Activated naive CD8-positive, alpha-beta T cell treated with anti-CD3 and anti-CD28 coated beads for 36 hours (primary cell): ENCODE results near the gene GREM2. TPM values are rescaled to one million over a fixed set of nuclear protein-coding genes. Genes with fewer than 3 reads are reported as not detected.
A peak's percentile ranks its signal among the peaks of the same experiment; 100 is the strongest.

Experiments
- DNase-seq: peaks from one replicate; pipeline ENCODE4 v3.0.0; 2021
- H3K27ac Mint-ChIP-seq: one replicate; pipeline ENCODE4 v1.8.0; 2022; ENCODE audit warnings: mild to moderate bottlenecking, moderate library complexity, mixed read lengths
- H3K27me3 Mint-ChIP-seq: one replicate; pipeline ENCODE4 v1.8.0; 2022; ENCODE audit warnings: mild to moderate bottlenecking, mixed read lengths
- H3K36me3 Mint-ChIP-seq: one replicate; pipeline ENCODE4 v1.8.0; 2021; ENCODE audit warnings: mild to moderate bottlenecking, mixed read lengths
- H3K4me1 Mint-ChIP-seq: one replicate; pipeline ENCODE4 v1.8.0; 2021; ENCODE audit warnings: mixed read lengths
- H3K4me3 Mint-ChIP-seq: one replicate; pipeline ENCODE4 v1.8.0; 2022; ENCODE audit warnings: mild to moderate bottlenecking, moderate library complexity, mixed read lengths
- H3K9me3 Mint-ChIP-seq: one replicate; pipeline ENCODE4 v1.8.0; 2022; ENCODE audit warnings: mixed read lengths
- total RNA-seq, 2 experiments: library from RNA; stranded (reverse); gene quantifications; one replicate each; pipeline ENCODE4 v1.2.3, GENCODE V29; 2021

GREM2 gene
- total RNA-seq, 2 experiments from 2014 or later: not detected

DNA sequence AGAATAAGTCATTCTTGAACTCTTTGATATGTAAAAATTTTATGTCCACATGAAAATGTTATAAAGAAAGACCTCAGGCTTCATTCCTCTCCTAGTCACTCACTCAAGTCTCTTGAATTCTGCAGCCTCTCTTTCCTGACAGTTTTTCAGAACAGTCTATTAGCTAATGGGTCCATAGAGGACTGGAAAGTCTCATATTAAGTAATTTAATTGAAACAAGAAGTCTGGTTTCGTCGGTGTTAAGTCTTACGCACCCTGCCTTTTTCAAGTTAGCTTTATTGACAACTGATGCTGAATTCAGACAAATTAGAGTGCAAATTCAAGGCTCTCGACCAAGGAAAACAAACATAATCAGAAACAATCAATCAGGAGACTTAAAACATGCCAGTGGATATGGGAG lies 105.8 kb downstream of the GREM2 start:
- H3K9me3 Mint-ChIP-seq: no peaks in the 10 kb centered on the region
- no peaks in the 10 kb centered on the region for H3K27me3 Mint-ChIP-seq
- DNase-seq: no peak
- H3K36me3 Mint-ChIP-seq: no peaks in the 10 kb centered on the region
- no peak overlapping the region for H3K4me3 Mint-ChIP-seq
- no peaks in the 10 kb centered on the region for H3K4me1 Mint-ChIP-seq
- no peak overlapping the region for H3K27ac Mint-ChIP-seq

DNA sequence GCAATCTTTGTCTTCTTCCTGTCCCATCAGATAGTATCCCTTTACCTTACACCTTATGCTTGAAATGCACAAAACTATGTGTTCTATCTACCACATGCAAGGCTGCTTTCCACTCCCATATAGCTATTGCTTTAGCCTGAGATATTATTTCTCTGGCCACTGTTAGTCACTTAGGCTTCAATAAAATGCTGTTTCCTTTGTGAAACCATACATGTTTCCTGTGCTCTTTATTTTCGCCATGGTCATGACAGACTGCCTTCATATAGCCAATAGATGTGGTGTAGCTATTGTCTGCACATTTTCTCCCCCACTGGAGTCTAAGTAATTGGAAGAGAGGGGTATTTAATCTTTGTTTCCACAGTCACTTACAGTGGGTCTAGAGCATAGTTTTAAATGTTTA lies 108.4 kb downstream of the GREM2 start:
- H3K9me3 Mint-ChIP-seq: no peaks in the 10 kb centered on the region
- no peaks in the 10 kb centered on the region for H3K36me3 Mint-ChIP-seq
- H3K27me3 Mint-ChIP-seq: no peaks in the 10 kb centered on the region
- no peaks in the 10 kb centered on the region for H3K4me1 Mint-ChIP-seq
- H3K27ac Mint-ChIP-seq: no peak overlapping the region
- no peak for DNase-seq
- H3K4me3 Mint-ChIP-seq: no peak overlapping the region

DNA sequence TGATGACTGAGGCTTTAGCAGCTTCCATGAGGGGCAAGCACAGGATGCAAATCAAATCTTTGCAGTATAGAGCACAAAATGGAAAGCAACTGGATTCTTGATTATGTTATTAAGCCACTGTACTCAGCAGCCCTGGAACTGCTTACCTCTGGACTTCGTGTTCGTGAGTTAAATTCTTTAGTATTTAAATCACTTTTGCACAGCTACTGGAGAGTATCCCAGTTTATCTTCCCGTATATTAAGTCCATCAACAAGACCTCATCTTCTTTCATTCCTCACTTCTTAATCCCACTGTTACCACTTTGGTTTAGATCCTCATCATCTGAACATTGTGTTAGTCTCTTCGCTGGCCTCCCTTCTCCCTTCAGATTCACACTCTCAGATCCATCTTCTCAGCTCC lies 108.9 kb downstream of the GREM2 start:
- Mint-ChIP-seq H3K36me3 (no peaks in the 10 kb centered on the region), H3K9me3 (no peaks in the 10 kb centered on the region)

DNA sequence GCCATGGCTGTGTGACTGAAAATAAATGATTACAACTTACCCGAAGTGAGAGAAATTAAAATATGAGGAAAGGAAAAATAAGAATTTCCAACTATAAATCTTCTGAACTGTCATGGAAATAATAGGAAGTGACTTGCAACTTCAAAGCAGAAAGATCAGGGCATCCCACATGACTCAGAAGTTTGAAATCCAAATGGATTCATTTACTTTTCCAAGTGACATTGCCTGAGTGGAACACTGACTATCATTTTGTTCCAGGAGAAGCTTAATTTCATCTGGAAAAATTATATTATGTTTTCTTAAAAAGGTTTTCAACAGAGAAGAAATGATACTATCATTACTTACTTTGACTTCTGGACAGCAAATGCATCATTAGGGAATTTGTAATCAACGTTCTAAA lies 110.8 kb downstream of the GREM2 start:
- no peaks in the 10 kb centered on the region for H3K36me3 Mint-ChIP-seq
- H3K27ac Mint-ChIP-seq: no peak overlapping the region
- no peaks in the 10 kb centered on the region for H3K27me3 Mint-ChIP-seq
- H3K4me3 Mint-ChIP-seq: no peak overlapping the region
- DNase-seq: no peak
- H3K4me1 Mint-ChIP-seq: no peaks in the 10 kb centered on the region
- no peaks in the 10 kb centered on the region for H3K9me3 Mint-ChIP-seq

More for the DNA sequence above, 108.9 kb downstream of the GREM2 start:
- Mint-ChIP-seq H3K4me3 (no peak overlapping the region), H3K27me3 (no peaks in the 10 kb centered on the region), H3K4me1 (no peaks in the 10 kb centered on the region), H3K27ac (no peak overlapping the region)
- no peak for DNase-seq

DNA sequence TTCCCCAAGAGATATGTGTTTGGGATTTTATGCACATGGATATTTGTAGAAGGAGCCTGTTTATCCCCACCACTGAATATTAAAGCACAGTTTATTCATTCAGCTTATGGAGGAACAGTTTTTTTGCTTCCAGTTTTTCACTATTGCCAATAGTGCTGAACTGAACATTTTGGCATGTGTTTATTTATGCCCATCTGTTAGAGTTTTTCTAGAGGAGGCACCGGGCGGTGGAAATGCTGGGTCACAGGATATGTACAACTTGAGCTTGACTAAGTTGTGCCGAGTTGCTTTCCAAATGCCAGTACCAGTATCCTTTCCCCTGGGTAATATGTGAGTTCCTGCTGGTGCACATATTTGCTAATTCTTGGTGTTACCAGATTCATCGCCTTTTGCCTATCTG lies 111.3 kb downstream of the GREM2 start:
- Mint-ChIP-seq H3K4me3 (no peak overlapping the region), H3K9me3 (no peaks in the 10 kb centered on the region), H3K27me3 (no peaks in the 10 kb centered on the region), H3K27ac (no peak overlapping the region), H3K4me1 (no peaks in the 10 kb centered on the region), H3K36me3 (no peaks in the 10 kb centered on the region)
- DNase-seq: no peak

DNA sequence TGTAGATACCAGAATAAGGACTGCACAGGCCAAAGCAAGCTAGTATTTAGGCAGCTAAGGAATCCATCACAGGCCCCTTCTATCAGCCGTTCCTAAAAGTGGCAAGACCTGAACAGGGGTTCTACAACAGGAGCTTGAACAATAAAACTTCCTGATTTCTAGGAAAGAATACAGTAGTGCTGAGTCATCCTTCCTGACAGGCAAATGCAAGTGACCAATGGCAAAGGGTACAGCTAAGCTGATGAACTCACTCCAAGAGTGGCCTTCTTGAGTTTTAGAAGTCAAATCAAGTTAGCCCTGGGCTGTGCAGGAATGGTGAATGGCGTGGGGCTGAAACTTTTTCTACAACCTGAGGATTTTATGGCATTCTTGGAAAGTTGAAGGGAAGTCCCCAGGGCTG lies 112.9 kb downstream of the GREM2 start:
- H3K4me3 Mint-ChIP-seq: no peak overlapping the region
- no peaks in the 10 kb centered on the region for H3K4me1 Mint-ChIP-seq
- no peak overlapping the region for H3K27ac Mint-ChIP-seq
- no peaks in the 10 kb centered on the region for H3K36me3 Mint-ChIP-seq
- DNase-seq: no peak
- no peaks in the 10 kb centered on the region for H3K27me3 Mint-ChIP-seq
- no peaks in the 10 kb centered on the region for H3K9me3 Mint-ChIP-seq

DNA sequence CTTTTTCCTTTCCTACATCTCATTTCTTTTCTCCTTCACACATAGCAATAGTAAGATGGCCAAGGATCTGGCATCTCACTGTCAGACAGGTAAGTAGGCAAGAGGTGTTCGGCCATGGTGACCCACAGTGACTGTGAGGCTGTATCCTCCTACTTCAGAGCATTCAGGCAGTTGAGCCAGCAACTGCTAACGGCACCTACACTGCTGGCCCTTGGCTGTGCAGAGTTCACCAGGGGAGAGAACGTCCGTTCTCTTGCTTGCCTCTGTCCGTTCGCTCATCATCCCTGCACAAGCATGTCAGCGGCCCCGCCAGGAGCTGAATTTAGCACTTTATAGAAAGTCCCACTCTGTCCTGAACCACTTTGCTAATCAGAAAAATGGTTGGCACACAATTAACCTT lies 113.6 kb downstream of the GREM2 start:
- H3K9me3 Mint-ChIP-seq: no peaks in the 10 kb centered on the region
- H3K36me3 Mint-ChIP-seq: no peaks in the 10 kb centered on the region
- H3K4me1 Mint-ChIP-seq: no peaks in the 10 kb centered on the region
- DNase-seq: no peak
- no peak overlapping the region for H3K4me3 Mint-ChIP-seq
- no peak overlapping the region for H3K27ac Mint-ChIP-seq
- no peaks in the 10 kb centered on the region for H3K27me3 Mint-ChIP-seq

DNA sequence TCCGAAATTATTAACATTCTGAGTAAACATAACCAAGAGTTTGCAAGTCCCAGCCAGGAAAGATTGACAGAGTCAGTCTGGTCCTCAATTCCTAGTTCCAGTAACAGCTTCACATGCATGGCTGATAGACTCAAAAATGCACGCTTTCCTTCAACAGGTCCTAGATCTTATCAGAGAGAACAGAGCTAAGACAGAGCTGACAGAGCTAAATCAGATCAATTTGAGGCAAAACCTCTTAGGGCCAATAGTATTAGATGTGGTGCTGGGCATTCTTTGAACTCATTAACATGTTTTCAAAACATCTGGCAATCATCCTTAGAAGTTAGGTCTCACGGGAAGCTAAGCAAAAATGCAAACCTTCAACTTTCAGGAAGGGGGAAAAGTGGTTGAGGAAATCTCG lies 114.0 kb downstream of the GREM2 start:
- Mint-ChIP-seq H3K36me3 (no peaks in the 10 kb centered on the region), H3K4me1 (no peaks in the 10 kb centered on the region), H3K4me3 (no peak overlapping the region), H3K27me3 (no peaks in the 10 kb centered on the region), H3K27ac (no peak overlapping the region), H3K9me3 (no peaks in the 10 kb centered on the region)
- no peak for DNase-seq

DNA sequence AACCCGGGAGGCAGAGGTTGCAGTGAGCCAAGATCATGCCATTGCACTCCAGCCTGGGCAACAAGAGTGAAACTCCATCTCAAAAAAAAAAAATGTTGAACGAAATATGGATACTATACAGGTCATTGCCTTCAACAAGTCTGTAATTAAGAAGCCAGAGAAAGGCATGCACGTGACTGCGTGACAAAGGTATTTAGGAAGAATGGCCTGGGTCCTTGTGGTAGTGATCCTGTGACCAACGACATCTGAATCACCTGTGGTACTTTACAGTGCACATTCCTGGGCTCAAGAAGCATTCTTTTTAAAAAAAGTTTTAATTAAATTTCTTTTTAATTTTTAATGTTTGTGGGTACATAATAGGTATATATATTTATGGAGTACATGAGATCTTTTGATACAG lies 115.0 kb downstream of the GREM2 start:
- Mint-ChIP-seq H3K27ac (no peak overlapping the region), H3K9me3 (no peaks in the 10 kb centered on the region), H3K4me1 (no peaks in the 10 kb centered on the region), H3K36me3 (no peaks in the 10 kb centered on the region), H3K4me3 (no peak overlapping the region), H3K27me3 (peaks cover 7% of the 10 kb centered on the region)
- no peak for DNase-seq

DNA sequence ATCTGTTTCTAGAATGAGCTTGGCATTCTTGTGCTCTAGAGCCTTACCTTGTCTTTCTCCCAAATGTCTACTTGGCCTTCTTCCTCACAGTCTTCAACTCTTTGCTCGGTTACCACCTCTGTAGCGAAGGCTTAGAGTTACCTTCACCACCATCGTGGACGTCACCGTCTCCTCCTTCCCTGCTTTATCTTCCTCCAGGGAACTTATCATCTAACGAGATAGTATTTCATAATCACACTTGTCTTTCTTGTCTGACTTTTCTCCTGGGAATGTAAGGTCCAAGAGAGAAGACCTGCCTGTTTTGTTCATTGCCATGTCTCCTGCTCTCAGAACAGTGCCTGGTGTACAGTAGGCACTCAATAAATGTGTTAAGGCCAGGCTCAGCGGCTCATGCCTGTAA lies 115.6 kb downstream of the GREM2 start:
- H3K4me1 Mint-ChIP-seq: no peaks in the 10 kb centered on the region
- H3K27me3 Mint-ChIP-seq: peaks cover 12% of the 10 kb centered on the region
- H3K9me3 Mint-ChIP-seq: no peaks in the 10 kb centered on the region
- DNase-seq: no peak
- no peaks in the 10 kb centered on the region for H3K36me3 Mint-ChIP-seq
- H3K4me3 Mint-ChIP-seq: no peak overlapping the region
- no peak overlapping the region for H3K27ac Mint-ChIP-seq

DNA sequence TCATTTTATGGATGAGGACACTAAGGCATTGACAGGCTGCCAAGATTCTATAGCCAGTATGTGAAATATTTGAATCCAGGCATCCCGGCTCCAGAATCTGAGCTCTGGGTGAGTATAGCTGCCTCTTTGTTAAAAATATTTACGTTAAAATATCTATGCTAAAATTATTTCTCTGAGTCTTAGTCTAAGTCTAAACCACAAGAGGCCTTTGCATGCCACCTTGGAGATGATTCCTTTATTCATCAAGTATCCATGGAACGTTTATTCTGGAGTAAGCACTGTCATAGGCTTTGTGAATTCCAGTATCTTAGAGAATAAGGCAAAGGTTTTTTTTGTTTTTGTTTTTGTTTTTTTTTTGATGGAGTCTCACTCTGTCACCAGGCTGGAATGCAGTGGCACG lies 116.4 kb downstream of the GREM2 start:
- DNase-seq: no peak
- Mint-ChIP-seq H3K9me3 (no peaks in the 10 kb centered on the region), H3K4me3 (no peak overlapping the region), H3K27me3 (peaks cover 16% of the 10 kb centered on the region), H3K4me1 (no peaks in the 10 kb centered on the region), H3K27ac (no peak overlapping the region), H3K36me3 (no peaks in the 10 kb centered on the region)

DNA sequence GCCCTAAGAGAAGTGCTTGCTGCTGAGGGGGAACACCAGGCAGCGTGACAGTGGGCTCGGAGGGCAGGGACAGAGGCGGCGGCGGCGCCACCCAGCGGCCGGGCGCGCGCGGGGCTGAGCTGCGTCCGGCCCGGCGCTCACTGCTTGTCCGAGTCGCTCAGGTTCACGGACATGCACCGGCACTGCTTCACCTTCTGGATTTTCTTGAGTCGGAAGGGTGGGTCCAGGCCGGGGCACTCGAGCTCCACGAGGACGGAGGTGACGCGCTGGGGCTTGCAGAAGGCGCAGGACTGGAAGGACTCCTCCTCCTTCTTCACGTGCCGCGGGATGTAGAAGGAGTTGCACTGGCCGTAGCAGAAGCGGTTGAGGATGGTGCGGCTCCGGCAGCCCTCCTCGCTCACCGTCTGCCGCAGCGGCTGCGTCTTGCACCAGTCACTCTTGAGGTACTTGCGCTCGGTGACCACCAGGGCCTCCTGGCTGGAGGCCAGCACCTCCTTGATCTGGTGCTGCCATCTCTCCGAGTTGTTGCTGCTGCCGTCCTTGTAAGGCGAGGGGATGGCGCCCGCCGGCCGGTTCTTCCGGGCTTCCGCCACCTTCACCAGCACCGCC lies 119.0 kb downstream of the GREM2 start:
- no peak overlapping the region for H3K27ac Mint-ChIP-seq
- DNase-seq: peak; percentile 21

DNA sequence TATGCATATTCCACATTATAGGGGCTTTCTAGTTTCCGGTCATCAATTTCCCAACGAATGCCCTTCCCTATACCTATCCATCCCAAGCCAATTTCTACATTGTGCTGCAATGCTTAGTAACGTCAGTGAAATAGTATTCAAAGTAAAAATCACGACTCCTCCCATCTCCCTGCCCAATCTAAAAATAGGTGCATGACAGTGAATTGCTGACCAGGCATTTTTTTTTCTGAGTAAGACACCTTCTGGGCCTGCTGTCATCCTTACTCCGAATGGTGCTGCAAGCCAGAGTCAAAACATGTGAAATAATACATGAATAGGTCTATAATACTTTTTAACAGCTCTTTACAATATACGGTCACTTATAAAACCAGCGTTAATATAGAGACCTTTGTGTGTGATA lies 120.2 kb downstream of the GREM2 start:
- no peaks in the 10 kb centered on the region for H3K36me3 Mint-ChIP-seq
- no peak overlapping the region for H3K4me3 Mint-ChIP-seq
- no peak for DNase-seq
- H3K27ac Mint-ChIP-seq: no peak overlapping the region
- peaks cover 2% of the 10 kb centered on the region for H3K9me3 Mint-ChIP-seq
- H3K27me3 Mint-ChIP-seq: peaks cover 16% of the 10 kb centered on the region
- no peaks in the 10 kb centered on the region for H3K4me1 Mint-ChIP-seq

More for the DNA sequence above, 119.0 kb downstream of the GREM2 start:
- Mint-ChIP-seq H3K27me3 (peaks cover 16% of the 10 kb centered on the region), H3K4me1 (no peaks in the 10 kb centered on the region), H3K4me3 (no peak overlapping the region), H3K36me3 (no peaks in the 10 kb centered on the region), H3K9me3 (no peaks in the 10 kb centered on the region)

DNA sequence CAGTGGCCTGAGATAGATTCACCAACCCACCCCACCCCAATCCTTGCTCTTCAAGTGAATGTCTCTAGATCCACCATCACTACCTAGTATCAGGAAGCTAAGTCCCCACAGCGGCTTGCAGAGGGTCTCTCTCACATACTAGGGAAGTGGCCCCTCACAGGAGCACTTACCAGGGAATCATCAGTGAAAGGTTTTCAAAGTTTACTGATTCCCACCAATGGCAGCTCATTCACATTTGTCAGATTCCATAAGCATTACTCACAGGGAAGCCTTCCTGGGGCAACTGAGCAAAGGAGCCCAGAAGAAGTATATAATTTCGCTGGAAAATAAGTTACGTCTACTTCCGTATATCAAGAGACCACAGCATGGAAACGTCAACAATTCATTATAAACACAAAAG lies 120.8 kb downstream of the GREM2 start:
- DNase-seq: no peak
- H3K4me1 Mint-ChIP-seq: no peaks in the 10 kb centered on the region
- H3K27me3 Mint-ChIP-seq: peaks cover 16% of the 10 kb centered on the region
- H3K36me3 Mint-ChIP-seq: no peaks in the 10 kb centered on the region
- peaks cover 2% of the 10 kb centered on the region for H3K9me3 Mint-ChIP-seq
- no peak overlapping the region for H3K4me3 Mint-ChIP-seq
- no peak overlapping the region for H3K27ac Mint-ChIP-seq

DNA sequence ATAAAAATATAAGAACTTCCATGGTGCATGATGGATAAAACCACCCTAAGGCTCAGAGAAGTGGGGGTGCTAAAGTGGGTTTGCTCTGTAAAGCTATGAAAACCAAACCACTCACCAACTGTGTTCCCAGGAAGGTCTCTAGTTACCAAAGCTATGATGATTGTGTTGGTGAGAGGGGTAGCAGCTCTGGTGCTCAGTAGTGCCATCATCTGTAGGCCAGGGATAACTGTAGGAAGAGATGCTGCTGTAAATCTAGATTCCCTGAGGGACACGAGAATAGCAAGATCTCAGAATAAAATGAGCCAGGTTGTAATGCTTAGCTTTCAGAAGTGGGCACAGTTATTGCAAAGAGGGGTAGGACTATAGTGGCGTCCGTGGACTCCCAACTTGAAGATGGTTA lies 124.5 kb downstream of the GREM2 start:
- Mint-ChIP-seq H3K27ac (no peak overlapping the region), H3K4me1 (no peaks in the 10 kb centered on the region), H3K9me3 (peaks cover 2% of the 10 kb centered on the region), H3K27me3 (peaks cover 15% of the 10 kb centered on the region), H3K36me3 (no peaks in the 10 kb centered on the region), H3K4me3 (no peak overlapping the region)
- no peak for DNase-seq

DNA sequence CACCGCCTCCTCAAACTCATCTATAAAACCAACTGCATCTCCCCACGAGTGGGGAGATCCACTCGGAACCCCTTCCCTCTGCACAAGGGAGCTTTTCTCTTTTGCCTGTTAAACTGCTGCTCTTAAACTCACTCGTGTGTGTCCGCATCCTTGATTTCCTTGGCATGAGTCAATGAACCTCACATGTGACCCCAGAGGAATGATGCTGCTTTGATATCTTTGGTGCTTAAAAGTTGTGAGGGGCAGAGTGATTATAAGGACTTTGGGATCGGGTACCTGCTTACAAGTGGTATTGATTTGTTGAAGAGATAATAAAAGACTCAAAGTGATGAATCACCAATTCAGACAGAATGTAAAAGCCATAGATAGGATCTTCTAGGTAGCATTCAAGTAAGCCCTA lies 125.3 kb downstream of the GREM2 start:
- H3K27me3 Mint-ChIP-seq: peaks cover 6% of the 10 kb centered on the region
- no peaks in the 10 kb centered on the region for H3K36me3 Mint-ChIP-seq
- H3K9me3 Mint-ChIP-seq: peaks cover 2% of the 10 kb centered on the region
- H3K27ac Mint-ChIP-seq: no peak overlapping the region
- no peak for DNase-seq
- H3K4me1 Mint-ChIP-seq: no peaks in the 10 kb centered on the region
- no peak overlapping the region for H3K4me3 Mint-ChIP-seq
